GM19239 (cell line): ENCODE measurements around the gene CREBBP.
A peak's percentile ranks its signal among the peaks of the same experiment; 100 is the strongest.
"Not testable (repeated sequence)": the region's sequence is repeated elsewhere in the genome, so short reads cannot be mapped to it uniquely, and the experiment has no call there.

ENCODE experiments used
- DNase-seq: peaks from one replicate; pipeline ENCODE4 v3.0.0; 2011; ENCODE audit warnings: low spot score; ENCODE audit not compliant: insufficient read length
- FAIRE-seq: peaks from 2 replicates; lab custom pipeline; 2011; peaks lifted over from hg19 to GRCh38; lab: Jason Lieb, UNC

The CREBBP gene

GRCh38 chr16:3880623-3881498 is at the start of gene CREBBP:
Gene CREBBP, minus strand, starts transcription at chr16:3880713. Its CDS starts 797 bp downstream, at chr16:3879916.
- DNase-seq (peak; percentile 87), FAIRE-seq (peak; percentile 4)

- not testable (repeated sequence) for DNase-seq, FAIRE-seq
Measured at GRCh38 chr16:3927147-3927546, 46.6 kb upstream of the CREBBP start.

GRCh38 chr16:3924763-3925162 is 44.2 kb upstream of the CREBBP start:
- FAIRE-seq (no peak), DNase-seq (no peak)

DNA sequence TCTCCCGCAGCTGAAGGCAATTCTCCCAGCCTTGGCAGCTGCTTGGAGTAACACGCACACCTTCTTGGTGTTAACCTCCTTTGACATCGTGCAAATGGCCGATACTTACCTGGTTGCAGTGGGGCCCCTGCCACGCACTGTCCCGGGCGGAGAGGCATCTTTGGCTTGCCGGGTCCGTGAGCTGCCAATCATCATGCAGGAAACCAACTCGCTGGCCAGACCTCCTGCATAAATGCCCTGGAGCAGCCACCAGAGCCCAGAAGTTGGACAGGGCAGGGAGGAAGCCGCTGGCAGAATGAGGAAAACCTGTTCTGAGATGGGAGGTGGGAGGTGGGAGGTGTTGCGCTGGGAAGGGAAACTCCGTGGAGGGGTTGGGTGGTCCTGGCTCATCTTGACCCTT is 41.7 kb upstream of the CREBBP start:
- DNase-seq = no peak
- no peak for FAIRE-seq

DNA sequence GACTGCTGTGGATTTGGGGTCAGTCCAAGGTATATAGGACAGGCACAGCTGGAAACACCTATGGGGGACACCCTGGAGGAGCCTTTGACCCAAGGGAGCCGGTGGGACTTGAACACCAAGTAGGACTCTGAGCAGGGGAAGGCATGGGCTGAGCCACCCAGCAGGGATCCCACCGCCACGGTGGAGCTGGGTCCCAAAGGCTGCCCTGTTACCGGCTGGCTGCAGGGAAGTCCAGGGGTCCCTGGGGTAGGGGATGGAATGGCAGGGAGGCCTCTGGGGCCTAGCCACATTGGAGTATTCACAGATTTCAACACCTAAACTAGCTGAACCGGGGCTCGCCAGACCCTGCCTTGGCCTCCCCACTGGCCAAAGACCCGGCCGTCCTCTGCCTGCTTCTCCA is 39.7 kb upstream of the CREBBP start:
- no peak for DNase-seq
- FAIRE-seq = no peak

DNA sequence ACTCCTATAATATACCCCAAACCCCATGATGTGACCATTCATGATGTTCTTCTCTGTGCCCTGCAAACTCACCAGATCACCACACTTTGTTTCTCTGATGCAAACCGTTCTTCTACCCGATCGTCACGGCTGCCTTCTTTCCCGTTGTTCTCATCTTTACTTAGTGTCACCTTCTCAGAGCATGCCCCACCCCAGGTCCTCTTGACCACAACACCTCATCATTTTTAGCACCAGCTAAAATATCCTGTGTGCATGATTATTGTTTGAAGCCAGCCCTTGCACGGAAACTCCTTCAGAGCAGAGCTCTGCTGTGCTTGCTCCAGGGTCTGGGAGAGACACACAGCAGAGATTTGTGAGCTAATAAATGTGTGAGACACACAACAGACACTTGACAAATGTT is 38.9 kb upstream of the CREBBP start:
- FAIRE-seq (no peak), DNase-seq (no peak)

DNA sequence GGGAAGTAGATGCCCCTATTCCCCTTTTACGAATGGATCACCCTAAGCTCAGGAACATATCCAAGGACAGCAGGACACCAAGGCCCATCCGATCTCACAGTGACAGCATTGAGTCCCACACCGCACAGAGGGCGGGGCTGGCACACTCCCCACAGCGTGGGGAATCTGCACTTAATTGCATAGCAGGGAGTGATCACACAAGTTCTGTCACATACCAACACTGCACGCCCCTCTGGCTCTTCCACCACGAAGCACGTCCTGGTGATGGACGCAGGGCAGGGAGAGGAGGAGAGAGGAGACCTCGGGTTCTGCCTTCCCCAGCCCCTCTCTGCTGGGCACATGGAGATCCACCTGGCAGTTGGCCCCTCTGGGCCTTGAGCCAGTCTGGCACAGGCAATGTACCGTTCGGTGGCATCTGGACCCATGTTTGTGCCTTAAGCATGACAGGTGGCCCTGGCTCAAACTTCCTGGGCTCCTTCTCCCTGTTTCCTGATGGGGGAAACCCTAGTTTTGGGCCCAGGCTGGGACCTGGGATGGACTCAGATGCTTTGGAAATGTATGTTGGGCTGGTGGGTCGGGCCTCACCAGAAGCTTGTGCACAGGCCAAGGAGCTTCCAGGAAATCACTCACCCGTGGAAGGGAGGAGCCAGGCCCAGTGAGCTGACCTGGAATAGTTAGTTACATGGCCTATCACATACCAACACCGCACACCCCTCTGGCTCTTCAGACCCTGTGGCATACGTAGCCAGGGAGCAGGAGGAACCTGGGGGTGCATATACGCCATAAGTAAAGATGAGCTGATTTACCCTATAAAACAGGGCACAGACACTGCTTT is 35.1 kb upstream of the CREBBP start:
- FAIRE-seq (no peak), DNase-seq (no peak)

DNA sequence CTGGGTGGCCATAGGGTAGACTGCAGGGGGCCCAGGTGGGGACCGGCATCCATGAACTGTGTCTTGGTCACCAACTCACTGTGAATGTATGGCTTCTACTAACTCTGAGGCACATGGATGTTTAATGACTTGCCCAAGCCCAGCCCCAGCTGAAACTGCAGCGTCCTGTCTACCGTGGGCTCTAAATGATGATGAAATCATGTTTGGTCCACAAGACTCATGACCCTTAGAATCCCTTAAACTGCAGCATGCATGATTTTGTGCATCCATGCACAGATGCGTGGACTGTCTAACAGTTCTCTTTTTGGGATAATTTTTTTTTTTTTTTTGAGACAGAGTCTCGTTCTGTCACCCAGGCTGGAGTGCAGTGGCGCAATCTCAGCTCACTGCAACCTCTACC is 32.4 kb upstream of the CREBBP start:
- DNase-seq = no peak
- no peak for FAIRE-seq

DNA sequence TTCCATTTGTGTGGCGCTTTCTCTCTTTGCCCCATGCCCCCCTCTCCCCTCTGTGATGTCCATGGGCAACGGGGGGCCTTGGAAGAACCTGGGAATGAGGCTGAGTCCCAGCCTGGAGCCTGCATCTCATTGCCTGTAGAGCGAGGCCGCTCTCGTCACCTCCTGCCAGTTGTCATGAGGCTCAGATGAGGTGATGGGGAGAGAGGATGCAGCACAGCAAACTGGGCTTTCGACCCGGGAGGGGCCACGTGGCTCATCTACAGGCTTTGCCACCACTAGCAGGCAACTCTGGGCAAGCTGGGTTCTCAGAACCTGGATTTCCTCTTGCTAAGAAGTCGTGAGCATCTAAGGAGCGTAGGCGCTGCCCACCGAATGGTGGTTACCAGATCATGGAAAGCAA is 31.9 kb upstream of the CREBBP start:
- FAIRE-seq = no peak

GRCh38 chr16:3911741-3912140 is 31.2 kb upstream of the CREBBP start:
- not testable (repeated sequence) for DNase-seq, FAIRE-seq

More for the DNA sequence above, 31.9 kb upstream of the CREBBP start:
- DNase-seq = no peak

DNA sequence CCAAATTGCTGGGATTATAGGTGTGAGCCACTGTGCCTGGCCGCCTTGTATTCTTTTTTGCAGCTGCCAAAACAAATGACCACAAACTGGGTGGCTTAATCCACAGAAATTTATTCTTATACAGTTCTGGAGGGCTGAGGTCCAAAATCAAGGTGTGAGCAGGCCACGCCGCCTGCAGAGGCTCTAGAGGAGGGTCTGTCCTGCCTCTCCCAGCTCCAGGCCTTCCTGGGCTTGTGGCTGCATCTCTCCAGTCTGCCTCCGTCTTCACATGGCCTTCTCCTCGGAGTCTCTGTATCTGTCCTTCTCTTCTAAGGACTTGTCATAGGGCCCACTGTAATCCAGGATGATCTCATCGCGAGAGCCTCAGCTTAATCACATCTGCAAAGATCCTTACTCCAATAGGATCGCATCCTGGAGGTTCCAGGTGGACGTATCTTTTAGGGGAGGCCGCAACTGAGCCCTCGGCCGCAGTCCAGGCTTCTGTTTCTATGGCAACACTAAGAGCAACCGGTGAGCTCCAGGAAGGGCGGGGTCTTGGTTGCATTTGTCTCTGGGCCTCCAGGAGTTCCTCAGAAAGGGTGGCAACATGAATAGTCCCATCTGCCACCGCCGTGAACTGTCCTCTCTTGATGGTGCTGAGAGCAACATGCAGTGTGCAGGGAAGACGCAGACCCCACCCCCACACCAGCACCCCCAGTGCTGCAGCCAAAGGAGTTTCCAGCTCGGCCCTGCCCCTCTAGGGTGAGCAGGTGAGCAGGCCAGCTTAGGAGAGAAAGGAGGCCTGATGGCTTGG is 29.5 kb upstream of the CREBBP start:
- DNase-seq = no peak
- no peak for FAIRE-seq

GRCh38 chr16:3908951-3909437 is 28.5 kb upstream of the CREBBP start:
- DNase-seq (no peak), FAIRE-seq (no peak)

- no peak for DNase-seq
- no peak for FAIRE-seq
Measured at GRCh38 chr16:3907586-3907985, 27.1 kb upstream of the CREBBP start.

DNA sequence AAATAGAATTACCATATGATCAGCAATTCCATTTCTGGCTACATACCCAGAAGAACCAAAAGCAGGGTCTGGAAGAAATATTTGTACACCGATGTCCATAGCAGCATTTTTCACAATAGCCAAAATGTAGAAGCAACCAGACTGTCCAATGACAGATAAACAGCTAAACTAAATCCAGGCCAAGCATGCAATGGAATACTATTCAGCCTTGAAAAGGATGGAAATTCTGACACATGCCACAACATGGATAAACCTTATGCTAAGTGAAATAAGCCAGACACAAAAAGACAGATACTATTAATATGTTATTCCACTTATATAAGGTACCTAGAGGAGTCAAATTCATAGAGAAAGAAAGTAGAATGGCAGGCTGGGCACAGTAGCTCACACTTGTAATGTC is 25.9 kb upstream of the CREBBP start:
- FAIRE-seq (no peak), DNase-seq (no peak)

GRCh38 chr16:3904875-3905274 is 24.4 kb upstream of the CREBBP start:
- DNase-seq (no peak), FAIRE-seq (no peak)

GRCh38 chr16:3890091-3890490 is 9.6 kb upstream of the CREBBP start:
- no peak for DNase-seq
- FAIRE-seq = no peak

DNA sequence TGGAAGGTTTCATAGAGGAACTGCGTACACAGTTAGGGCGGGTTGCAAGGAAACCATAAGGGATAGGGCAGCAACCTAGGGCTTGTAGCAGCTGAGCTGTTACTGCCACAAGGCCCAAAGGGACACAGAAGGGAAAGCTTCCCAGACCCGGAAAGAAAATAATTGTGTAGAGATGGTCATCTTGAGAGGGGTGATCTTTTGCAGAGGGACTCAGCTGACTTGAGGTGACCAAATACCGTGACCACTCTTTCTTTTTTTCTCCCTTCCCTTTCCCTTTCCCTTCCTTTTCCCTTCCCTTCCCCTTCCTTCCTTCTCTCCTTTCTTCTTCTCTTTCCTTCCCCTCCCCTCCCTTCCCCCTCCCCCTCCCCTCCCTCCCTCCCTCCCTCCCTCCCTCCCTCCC is 8.5 kb upstream of the CREBBP start:
- FAIRE-seq = no peak

DNA sequence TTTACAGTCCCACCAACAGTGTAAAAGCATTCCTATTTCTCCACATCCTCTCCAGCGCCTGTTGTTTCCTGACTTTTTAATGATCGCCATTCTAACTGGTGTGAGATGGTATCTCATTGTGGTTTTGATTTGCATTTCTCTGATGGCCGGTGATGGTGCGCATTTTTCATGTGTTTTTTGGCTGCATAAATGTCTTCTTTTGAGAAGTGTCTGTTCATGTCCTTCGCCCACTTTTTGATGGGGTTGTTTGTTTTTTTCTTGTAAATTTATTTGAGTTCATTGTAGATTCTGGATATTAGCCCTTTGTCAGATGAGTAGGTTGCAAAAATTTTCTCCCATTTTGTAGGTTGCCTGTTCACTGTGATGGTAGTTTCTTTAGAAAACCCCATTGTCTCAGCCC is 5.5 kb upstream of the CREBBP start:
- not testable (repeated sequence) for FAIRE-seq

More for the DNA sequence above, 8.5 kb upstream of the CREBBP start:
- no peak for DNase-seq

DNA sequence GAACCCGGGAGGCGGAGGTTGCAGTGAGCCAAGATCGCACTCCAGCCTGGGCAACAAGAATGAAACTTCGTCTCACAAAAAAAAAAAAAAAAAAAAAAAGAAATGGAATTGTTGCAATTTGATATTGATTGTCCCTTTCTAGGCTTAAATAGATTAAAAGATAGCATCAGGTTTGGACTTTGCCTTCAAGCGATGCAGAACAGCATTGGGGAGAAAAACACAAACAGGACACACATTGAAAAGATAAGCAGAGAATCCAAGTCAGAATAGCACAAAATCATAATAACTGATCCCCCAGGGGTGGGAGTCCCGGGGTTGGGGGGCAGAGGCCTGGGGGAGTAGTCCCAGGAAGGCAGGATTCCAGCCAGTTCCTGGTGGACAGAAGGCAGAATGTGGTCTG is 3.9 kb upstream of the CREBBP start:
- DNase-seq (no peak), FAIRE-seq (no peak)

More for the DNA sequence above, 5.5 kb upstream of the CREBBP start:
- not testable (repeated sequence) for DNase-seq

GRCh38 chr16:3882531-3882930 is 2.0 kb upstream of the CREBBP start:
- FAIRE-seq = no peak

More at GRCh38 chr16:3882531-3882930, 2.0 kb upstream of the CREBBP start:
- DNase-seq = no peak
